CD4-positive, alpha-beta T cell treated with Interleukin-6 for 4 hours (primary cell): ENCODE results near the gene USP24.

Experiments used
- DNase-seq: peaks from one replicate; pipeline ENCODE4 v3.0.0-alpha.2; 2020; ENCODE audit warnings: mixed read lengths

USP24 gene

GRCh38 chr1:55107101-55107500, 108.1 kb downstream of the USP24 start:
- no peak for DNase-seq

GRCh38 chr1:55103891-55104290, 111.3 kb downstream of the USP24 start:
- DNase-seq = no peak

GRCh38 chr1:55095095-55095494, 120.1 kb downstream of the USP24 start:
- no peak for DNase-seq

GRCh38 chr1:55092475-55092874, 122.7 kb downstream of the USP24 start:
- no peak for DNase-seq

- no peak for DNase-seq
Measured at GRCh38 chr1:55089683-55090082, 125.5 kb downstream of the USP24 start.

GRCh38 chr1:55088413-55088812, 126.8 kb downstream of the USP24 start:
- DNase-seq = no peak

- DNase-seq = no peak
Measured at GRCh38 chr1:55087439-55087838, 127.7 kb downstream of the USP24 start.

GRCh38 chr1:55084257-55084656, 130.9 kb downstream of the USP24 start:
- DNase-seq = no peak

- DNase-seq = no peak
Measured at GRCh38 chr1:55081905-55082296, 133.3 kb downstream of the USP24 start.

GRCh38 chr1:55081188-55081904, 133.8 kb downstream of the USP24 start:
- DNase-seq = no peak

- DNase-seq = no peak
Measured at GRCh38 chr1:55079651-55080050, 135.5 kb downstream of the USP24 start.

GRCh38 chr1:55078470-55078869, 136.7 kb downstream of the USP24 start:
- DNase-seq = no peak

GRCh38 chr1:55076356-55076755, 138.8 kb downstream of the USP24 start:
- DNase-seq = no peak

GRCh38 chr1:55074455-55074854, 140.7 kb downstream of the USP24 start:
- DNase-seq = no peak

GRCh38 chr1:55073187-55073916, 141.8 kb downstream of the USP24 start:
- no peak for DNase-seq

GRCh38 chr1:55071477-55071876, 143.7 kb downstream of the USP24 start:
- no peak for DNase-seq

GRCh38 chr1:55070293-55071164, 144.6 kb downstream of the USP24 start:
- no peak for DNase-seq

GRCh38 chr1:55069280-55069679, 145.9 kb downstream of the USP24 start:
- no peak for DNase-seq

GRCh38 chr1:55068638-55069037, 146.5 kb downstream of the USP24 start:
- no peak for DNase-seq

- no peak for DNase-seq
Measured at GRCh38 chr1:55067914-55068313, 147.2 kb downstream of the USP24 start.

- no peak for DNase-seq
Measured at GRCh38 chr1:55067022-55067778, 148.0 kb downstream of the USP24 start.

- no peak for DNase-seq
Measured at GRCh38 chr1:55065648-55066047, 149.5 kb downstream of the USP24 start.

- DNase-seq = no peak
Measured at GRCh38 chr1:55064861-55065263, 150.3 kb downstream of the USP24 start.
